Panc1 (cell line): ENCODE measurements around the gene CLEC20A. TPM values are rescaled to one million over a fixed set of nuclear protein-coding genes. Genes with fewer than 3 reads are reported as not detected.

ENCODE experiments used
- ATAC-seq: fragments of 200-7000 bp; cut with Tn5 transposase; 2 replicates; pipeline ENCODE4 v1.9.1; 2020; ENCODE audit warnings: mild to moderate bottlenecking, moderate library complexity
- Bru-seq: library from RNA; stranded (reverse); fragments of 400-500 nt; gene quantifications from one replicate; lab custom pipeline; 2021; lab: Mats Ljungman, UMichigan
- BruChase-seq, 2 experiments: library from RNA; stranded (reverse); fragments of 400-500 nt; gene quantifications; one replicate each; lab custom pipeline; 2021; lab: Mats Ljungman, UMichigan
- BruUV-seq: library from RNA; stranded (reverse); fragments of 400-500 nt; replicated peaks from 2 replicates; lab custom pipeline; 2021; lab: Mats Ljungman, UMichigan
- CTCF ChIA-PET: fragments of 300-600 bp; sonication (Branson Sonifier 250); formaldehyde crosslinking; loops from one replicate; lab custom pipeline; 2022; ENCODE audit warnings: antibody characterized with exemption; lab: Charles Lee
- POLR2A ChIA-PET: fragments of 300-600 bp; sonication (Branson Sonifier 250); formaldehyde crosslinking; loops from one replicate; lab custom pipeline; 2022; ENCODE audit warnings: antibody characterized with exemption; lab: Charles Lee
- DNase-seq: peaks from one replicate; pipeline ENCODE4 v3.0.0-alpha.2; 2010; ENCODE audit warnings: low read depth, low spot score
- H3K27ac ChIP-seq: 2 replicates; pipeline ENCODE4 v1.5.1; 2011; ENCODE audit warnings: mild to moderate bottlenecking, low read length, inconsistent platforms
- H3K27me3 ChIP-seq: fragments of 200-500 bp; sonication (Bioruptor generic); 2 replicates; pipeline ENCODE4 v1.6.0; 2014; ENCODE audit warnings: low read length, inconsistent platforms; ENCODE audit not compliant: control insufficient read depth, insufficient read depth
- H3K36me3 ChIP-seq: fragments of 200-500 bp; sonication (Bioruptor generic); 2 replicates; pipeline ENCODE4 v1.5.1; 2014; ENCODE audit warnings: inconsistent platforms, mild to moderate bottlenecking, low read length, moderate library complexity; ENCODE audit not compliant: control insufficient read depth, insufficient read depth
- H3K4me1 ChIP-seq: 2 replicates; pipeline ENCODE4 v1.5.1; 2011; ENCODE audit warnings: inconsistent platforms, mild to moderate bottlenecking, low read length, moderate library complexity; ENCODE audit not compliant: control insufficient read depth, insufficient read depth
- H3K4me3 ChIP-seq, 2 experiments: 2 replicates each; pipeline ENCODE4 v1.5.1; 2011 to 2012; ENCODE audit warnings: low read depth in 2 of 2, low read length in 2 of 2, mild to moderate bottlenecking in 2 of 2, inconsistent platforms in 1 of 2, moderate library complexity in 1 of 2
- H3K9me3 ChIP-seq: fragments of 200-500 bp; sonication (Bioruptor generic); 2 replicates; pipeline ENCODE4 v1.5.1; 2014; ENCODE audit warnings: low read depth, mild to moderate bottlenecking, inconsistent platforms, low read length, moderate library complexity; ENCODE audit not compliant: control insufficient read depth, insufficient read depth
- POLR2AphosphoS5 ChIP-seq: IDR thresholded peaks from 2 replicates; pipeline ENCODE4 v1.6.1; 2012; ENCODE audit warnings: mild to moderate bottlenecking, low read depth, low read length, moderate library complexity
- SIN3A ChIP-seq: IDR thresholded peaks from 2 replicates; pipeline ENCODE4 v1.6.1; 2012; ENCODE audit warnings: low read depth, mild to moderate bottlenecking, low read length, moderate library complexity, borderline replicate concordance; ENCODE audit not compliant: insufficient read depth
- TCF7L2 ChIP-seq: IDR thresholded peaks from 2 replicates; pipeline ENCODE4 v1.6.1; 2011; ENCODE audit warnings: mild to moderate bottlenecking, low read depth, low read length, inconsistent platforms
- in situ Hi-C: cut with HindIII; loops from 2 replicates; pipeline ENCODE4 v1.10.0; 2016; ENCODE audit warnings: low sequenced_read_pairs, low pct_unique_long_range_greater_than_20kb
- intact Hi-C: fragments of 100-400 bp; cut with micrococcal nuclease; formaldehyde crosslinking; loops from one replicate; pipeline ENCODE4 v1.10.0; 2022; ENCODE audit not compliant: unreplicated experiment
- long read RNA-seq: library from polyadenylated mRNA; unstranded; transcript quantifications from one replicate; pipeline ENCODE4 v2.0.0, GENCODE V29; 2021; ENCODE audit not compliant: unreplicated experiment
- polyA plus RNA-seq: library from polyadenylated mRNA; unstranded; fragments of >200 nt; gene quantifications from one replicate; pipeline ENCODE4 v1.2.1, GENCODE V29; 2012; ENCODE audit warnings: missing spikeins; ENCODE audit not compliant: insufficient read length
- total RNA-seq: library from RNA; stranded (reverse); gene quantifications from one replicate; pipeline ENCODE4 v1.2.1, GENCODE V29; 2021; ENCODE audit not compliant: unreplicated experiment
- TF ChIP-seq, protein P1 (sequence below), 2 experiments: IDR thresholded peaks; 2 replicates each; pipeline ENCODE4 v1.6.1; 2011 to 2012; ENCODE audit warnings: low read depth in 2 of 2, control low read depth in 1 of 2, low read length in 1 of 2, mild to moderate bottlenecking in 1 of 2, moderate library complexity in 1 of 2; ENCODE audit not compliant: insufficient read depth in 1 of 2
- TF ChIP-seq, protein P2 (sequence below): fragments of 450-650 bp; IDR thresholded peaks from 2 replicates; pipeline ENCODE4 v1.5.1; 2017; ENCODE audit warnings: mild to moderate bottlenecking

Gene CLEC20A
- total RNA-seq, result not detected
- polyA plus RNA-seq, result not detected
- Bru-seq, nascent RNA, result not detected
- not detected for BruChase-seq, experiment 1, labeled RNA remaining after a 2-hour chase
- BruChase-seq, experiment 2, labeled RNA remaining after a 6-hour chase, result not detected
- long read RNA-seq, result 0 reads

DNA sequence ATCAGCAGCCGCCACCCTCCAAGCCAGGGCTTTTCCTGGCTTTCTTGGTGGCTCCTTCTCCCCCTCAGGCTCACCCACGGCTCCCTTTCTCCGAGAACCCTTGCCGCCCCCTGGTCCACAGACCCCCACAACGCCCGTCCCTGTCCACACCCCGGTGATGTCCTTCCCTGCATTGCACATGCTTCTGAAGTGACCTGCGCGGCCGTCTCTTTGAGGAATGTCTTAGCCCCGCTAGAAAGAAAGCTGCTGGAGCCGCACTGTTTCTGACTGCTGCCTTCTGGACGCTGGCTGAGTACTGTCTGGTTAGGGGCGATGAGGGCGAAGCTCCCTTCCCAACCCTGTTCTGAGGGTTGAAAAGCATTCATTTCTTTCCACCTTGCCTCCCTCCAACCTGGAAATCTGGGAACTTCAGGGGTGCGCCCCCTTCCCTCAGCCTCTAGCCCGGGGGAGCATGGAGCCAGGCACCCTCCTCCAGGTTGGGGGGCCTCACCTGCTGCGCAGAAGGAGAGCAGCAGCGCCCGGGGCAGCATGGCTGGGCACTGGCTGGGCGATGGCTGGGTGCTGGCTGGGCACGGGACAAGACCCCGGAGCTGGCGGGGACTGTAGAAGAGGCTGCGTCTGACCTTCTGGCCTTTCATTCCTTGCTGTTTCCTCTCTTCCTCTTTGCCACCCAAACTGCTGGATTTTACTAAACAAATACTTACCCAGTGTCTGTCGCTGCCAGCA is at the start of gene CLEC20A:
Gene CLEC20A (minus strand): TSS at position 555 of the 726 bp plus-strand sequence. CDS start 25 bp downstream, at position 530.
- no peaks in the 10 kb centered on the region for H3K36me3 ChIP-seq
- H3K4me3 ChIP-seq, result no peak within 1 kb of the TSS
- H3K4me1 ChIP-seq, result no peaks in the 10 kb centered on the region
- ChIA-PET POLR2A (no interaction called here), CTCF (no interaction called here)
- TF ChIP-seq POLR2AphosphoS5 (no peak), SIN3A (no peak), TCF7L2 (no peak)
- TF ChIP-seq, protein P1, sequence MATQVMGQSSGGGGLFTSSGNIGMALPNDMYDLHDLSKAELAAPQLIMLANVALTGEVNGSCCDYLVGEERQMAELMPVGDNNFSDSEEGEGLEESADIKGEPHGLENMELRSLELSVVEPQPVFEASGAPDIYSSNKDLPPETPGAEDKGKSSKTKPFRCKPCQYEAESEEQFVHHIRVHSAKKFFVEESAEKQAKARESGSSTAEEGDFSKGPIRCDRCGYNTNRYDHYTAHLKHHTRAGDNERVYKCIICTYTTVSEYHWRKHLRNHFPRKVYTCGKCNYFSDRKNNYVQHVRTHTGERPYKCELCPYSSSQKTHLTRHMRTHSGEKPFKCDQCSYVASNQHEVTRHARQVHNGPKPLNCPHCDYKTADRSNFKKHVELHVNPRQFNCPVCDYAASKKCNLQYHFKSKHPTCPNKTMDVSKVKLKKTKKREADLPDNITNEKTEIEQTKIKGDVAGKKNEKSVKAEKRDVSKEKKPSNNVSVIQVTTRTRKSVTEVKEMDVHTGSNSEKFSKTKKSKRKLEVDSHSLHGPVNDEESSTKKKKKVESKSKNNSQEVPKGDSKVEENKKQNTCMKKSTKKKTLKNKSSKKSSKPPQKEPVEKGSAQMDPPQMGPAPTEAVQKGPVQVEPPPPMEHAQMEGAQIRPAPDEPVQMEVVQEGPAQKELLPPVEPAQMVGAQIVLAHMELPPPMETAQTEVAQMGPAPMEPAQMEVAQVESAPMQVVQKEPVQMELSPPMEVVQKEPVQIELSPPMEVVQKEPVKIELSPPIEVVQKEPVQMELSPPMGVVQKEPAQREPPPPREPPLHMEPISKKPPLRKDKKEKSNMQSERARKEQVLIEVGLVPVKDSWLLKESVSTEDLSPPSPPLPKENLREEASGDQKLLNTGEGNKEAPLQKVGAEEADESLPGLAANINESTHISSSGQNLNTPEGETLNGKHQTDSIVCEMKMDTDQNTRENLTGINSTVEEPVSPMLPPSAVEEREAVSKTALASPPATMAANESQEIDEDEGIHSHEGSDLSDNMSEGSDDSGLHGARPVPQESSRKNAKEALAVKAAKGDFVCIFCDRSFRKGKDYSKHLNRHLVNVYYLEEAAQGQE (IDR thresholded peaks at IDR 0.05; ENCODE audit: insufficient read depth in 1 of 2, low read depth in 2 of 2, low read length in 1 of 2), result no peak
- TF ChIP-seq, protein P2, sequence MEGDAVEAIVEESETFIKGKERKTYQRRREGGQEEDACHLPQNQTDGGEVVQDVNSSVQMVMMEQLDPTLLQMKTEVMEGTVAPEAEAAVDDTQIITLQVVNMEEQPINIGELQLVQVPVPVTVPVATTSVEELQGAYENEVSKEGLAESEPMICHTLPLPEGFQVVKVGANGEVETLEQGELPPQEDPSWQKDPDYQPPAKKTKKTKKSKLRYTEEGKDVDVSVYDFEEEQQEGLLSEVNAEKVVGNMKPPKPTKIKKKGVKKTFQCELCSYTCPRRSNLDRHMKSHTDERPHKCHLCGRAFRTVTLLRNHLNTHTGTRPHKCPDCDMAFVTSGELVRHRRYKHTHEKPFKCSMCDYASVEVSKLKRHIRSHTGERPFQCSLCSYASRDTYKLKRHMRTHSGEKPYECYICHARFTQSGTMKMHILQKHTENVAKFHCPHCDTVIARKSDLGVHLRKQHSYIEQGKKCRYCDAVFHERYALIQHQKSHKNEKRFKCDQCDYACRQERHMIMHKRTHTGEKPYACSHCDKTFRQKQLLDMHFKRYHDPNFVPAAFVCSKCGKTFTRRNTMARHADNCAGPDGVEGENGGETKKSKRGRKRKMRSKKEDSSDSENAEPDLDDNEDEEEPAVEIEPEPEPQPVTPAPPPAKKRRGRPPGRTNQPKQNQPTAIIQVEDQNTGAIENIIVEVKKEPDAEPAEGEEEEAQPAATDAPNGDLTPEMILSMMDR, result no peak
- intact Hi-C loops, result no loop called here
- no peak for ATAC-seq
- no peaks in the 10 kb centered on the region for H3K9me3 ChIP-seq
- no peak within 1 kb of the TSS for H3K27ac ChIP-seq
- no TSS peak for BruUV-seq
- DNase-seq, result no peak
- H3K27me3 ChIP-seq, result no peaks in the 10 kb centered on the region
- in situ Hi-C loops, result no loop called here

DNA sequence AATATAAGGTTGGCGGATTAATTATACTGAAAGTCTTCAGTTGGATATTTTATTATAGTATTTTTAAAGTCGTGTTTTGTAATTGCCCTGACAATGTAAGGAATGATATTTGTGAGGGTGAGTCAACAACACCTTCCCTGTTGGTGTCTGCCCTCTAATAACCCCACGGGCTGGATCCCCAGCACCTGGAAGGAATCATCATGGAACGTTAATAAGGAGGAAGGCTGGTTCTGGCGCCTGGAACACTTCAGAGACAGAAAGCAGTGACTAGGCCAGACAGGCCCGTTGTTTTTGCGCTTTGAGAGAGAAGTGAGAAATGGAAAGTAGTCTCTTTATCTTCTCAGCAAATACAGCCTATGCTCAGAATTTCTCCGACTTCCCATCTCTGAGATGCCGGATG is 47.8 kb upstream of the CLEC20A start:
- TF ChIP-seq TCF7L2, result no peak
- no peak for TF ChIP-seq POLR2AphosphoS5
- no peak for TF ChIP-seq SIN3A
- TF ChIP-seq, protein P1 (IDR thresholded peaks at IDR 0.05; ENCODE audit: insufficient read depth in 1 of 2, low read depth in 2 of 2, low read length in 1 of 2), result no peak
- TF ChIP-seq, protein P2, result no peak
- Histone ChIP-seq H3K4me3 (no peak overlapping the region), H3K27me3 (no peaks in the 10 kb centered on the region), H3K36me3 (no peaks in the 10 kb centered on the region), H3K4me1 (no peaks in the 10 kb centered on the region; the same call in 1 of the 2 replicates), H3K9me3 (no peaks in the 10 kb centered on the region), H3K27ac (no peak overlapping the region)
- in situ Hi-C loops, result no loop called here
- CTCF ChIA-PET, result no interaction called here
- BruUV-seq, result no TSS peak
- ATAC-seq (no peak), DNase-seq (no peak)
- POLR2A ChIA-PET, result no interaction called here
- intact Hi-C loops, result loop anchor here (5.0 kb wide), 1 partner anchor 823 kb away; the partner anchor contains the start of gene AXDND1
